HG02763 (cell line): ENCODE measurements around the gene RRP12.
A peak's percentile ranks its signal among the peaks of the same experiment; 100 is the strongest.

Source experiments
- ATAC-seq: cut with Tn5 transposase; IDR thresholded peaks from one replicate; pipeline ENCODE4 v1.9.1; 2021; ENCODE audit warnings: mild to moderate bottlenecking, moderate library complexity; ENCODE audit not compliant: unreplicated experiment

RRP12 gene

GRCh38 chr10:97336006-97336405 is 65.1 kb downstream of the RRP12 start:
- ATAC-seq = no peak

GRCh38 chr10:97335188-97335619 is 65.9 kb downstream of the RRP12 start:
- no peak for ATAC-seq

DNA sequence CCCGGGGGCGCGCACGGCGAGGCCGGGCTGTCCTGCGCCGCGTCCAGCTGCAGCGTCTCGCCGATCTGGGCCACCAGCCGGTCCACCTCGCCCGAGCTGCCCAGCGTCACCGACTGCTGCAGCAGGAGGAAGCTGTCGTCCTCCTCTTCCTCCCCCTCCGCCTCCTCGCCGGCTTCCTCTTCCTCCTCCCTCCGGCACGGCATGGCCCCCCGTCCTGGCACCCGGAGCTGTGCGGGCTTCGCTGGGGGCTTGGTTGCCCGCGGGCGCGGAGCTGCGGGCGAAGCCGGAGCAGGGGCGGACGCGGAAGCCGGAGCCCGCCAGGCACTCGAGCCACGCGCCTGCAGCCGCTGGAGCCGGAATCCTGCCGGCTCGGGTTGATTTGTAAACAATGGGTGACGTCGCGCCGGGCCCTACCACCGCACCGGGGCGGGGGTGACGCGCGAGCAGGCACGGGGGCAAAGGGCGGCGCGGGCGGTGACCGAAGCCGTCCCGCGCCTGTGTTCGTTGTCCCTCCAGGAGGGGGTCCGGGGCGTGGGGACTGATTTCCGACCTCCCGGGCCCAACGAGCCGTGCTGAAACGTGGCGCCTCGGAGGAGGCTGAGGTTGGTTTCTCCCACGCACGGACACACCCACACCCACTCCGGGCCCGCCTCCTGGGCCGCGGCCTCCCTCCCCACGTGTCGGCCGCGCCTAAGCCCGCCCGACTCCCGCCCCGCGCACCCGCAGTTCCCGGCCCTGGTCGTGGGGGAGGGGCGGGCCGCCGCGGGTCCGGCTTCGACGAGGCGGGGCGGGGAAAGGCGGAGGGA is 66.6 kb downstream of the RRP12 start, which contains the start of gene FRAT2:
TSS of gene FRAT2 (minus strand) at position 360 of the 806 bp plus-strand sequence. CDS start at position 203, 157 bp downstream.
- ATAC-seq = peak; percentile 90

GRCh38 chr10:97333601-97334369 is 67.4 kb downstream of the RRP12 start:
- ATAC-seq = peak; percentile 12

DNA sequence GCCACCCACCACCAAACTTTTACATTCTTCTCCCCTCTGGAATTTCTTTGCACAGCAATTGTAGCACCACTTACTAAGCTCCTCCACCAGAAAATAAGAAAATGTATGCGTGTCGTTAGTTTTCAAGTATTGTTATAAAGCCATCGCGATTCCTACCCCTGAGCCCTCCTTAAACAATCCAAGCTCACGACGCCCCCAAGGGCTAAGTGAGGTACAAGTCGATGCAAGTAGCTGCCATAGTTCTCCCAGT is 67.9 kb downstream of the RRP12 start:
- no peak for ATAC-seq

DNA sequence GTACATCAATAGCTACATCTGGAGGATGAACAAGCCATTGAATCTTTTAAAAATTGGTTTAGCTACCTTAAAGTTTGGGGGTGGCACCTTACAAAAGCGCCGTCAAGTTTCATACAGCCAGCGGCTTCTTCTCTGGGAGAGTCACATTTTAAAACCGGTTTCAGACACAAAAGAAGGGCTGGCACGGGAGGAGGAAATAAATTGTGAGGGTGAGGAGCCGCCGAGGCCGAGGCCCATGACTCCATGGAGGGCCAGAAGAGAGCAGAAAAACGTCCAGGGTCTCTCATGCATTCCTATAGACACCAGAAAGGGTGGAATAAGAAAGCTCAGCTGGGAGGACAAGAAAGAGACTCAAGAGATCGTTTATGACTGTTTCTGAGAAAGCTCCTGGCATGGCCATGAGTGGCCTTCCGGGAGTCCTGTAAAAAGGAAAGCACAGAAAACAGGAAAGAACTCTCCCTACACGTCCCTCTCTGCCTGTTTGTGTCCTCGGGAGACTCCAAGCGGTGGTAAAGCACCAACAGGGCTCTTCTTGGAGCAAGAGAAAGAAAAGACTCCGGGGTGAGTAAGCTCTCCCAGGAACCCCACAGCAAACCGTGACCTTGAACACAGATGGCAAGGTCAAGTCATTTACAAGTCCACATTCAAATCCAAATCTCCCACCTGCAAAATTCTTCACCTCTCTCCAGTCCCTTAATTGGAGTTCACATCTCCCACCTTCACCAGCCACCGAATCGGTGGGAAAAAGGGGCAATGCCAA is 68.4 kb downstream of the RRP12 start:
- ATAC-seq = no peak

- ATAC-seq = no peak
Measured at GRCh38 chr10:97331153-97331703, 69.9 kb downstream of the RRP12 start.

DNA sequence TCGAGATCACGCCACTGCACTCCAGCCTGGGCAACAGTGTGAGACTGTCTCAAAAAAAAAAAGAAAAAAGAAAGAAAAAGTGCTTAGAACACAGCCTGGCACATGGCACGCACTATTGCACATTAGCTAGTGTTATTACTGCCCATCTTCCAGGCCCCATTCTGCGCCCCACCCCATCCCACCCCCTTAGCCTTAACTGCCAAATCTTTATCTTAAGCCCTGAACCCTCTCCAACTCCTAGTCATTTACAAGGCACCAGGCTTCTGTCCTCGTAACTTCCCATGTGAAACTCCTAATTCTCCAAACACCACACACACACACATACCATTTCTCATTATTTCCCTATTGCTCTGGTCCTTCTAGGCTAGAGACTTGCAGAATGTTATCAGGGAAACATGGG is 71.4 kb downstream of the RRP12 start:
- no peak for ATAC-seq

DNA sequence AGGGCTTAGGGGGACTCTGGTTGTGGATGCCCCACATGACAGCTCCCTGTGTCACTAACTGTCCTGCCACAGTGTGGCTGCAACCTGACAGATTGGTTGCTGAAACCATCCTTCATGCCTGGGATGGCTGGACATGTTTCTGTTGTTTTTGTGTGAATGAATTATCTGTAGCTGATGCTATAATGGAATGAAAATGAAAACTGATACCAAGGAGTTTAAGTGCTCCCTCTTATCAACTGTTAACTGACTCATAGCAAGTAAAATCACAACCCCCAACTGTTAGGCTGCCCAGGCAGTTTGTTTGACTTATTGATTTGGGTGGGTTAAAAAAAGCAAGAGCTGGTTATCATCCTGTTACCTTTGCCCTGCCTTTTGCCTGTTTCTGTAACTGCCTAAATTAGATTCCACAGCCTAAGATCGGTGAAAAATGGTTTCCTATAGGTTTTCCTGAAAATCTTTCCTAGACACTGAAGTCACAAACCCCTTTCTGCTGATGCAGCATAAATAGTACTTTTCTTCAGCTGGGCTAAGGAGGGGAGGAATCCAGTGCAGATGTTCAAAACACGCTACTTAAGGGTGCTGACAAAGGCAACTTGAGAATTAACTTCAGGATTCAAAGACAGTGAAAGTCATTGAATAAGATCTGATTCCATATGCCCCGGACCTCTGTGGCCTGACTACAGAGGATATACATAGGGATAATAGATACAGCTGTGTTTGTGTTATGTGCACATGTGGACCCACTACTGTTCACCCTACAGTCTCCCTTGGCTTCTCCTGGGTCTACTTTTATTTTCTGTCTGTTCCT is 72.3 kb downstream of the RRP12 start:
- ATAC-seq = no peak

- ATAC-seq = no peak
Measured at GRCh38 chr10:97327348-97328294, 73.5 kb downstream of the RRP12 start.

DNA sequence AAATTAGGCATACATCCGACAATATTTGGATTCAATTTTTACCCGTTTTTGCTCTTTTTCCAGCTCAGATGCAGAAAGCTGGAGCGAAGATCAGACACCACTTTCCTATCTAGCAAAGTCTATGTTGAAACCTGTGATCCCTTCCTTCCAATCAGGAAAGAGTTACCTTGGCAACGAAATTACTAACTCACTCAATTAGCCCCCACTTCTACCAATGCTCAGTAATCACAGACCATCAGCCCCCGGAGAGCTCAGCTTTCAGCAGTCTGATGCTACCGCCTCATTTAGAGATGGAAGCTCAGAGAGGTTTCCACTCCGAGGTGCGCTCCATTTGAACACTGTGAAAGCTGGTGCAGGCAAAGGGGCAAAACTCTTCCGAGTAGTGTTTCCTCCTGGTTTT is 75.4 kb downstream of the RRP12 start:
- no peak for ATAC-seq

GRCh38 chr10:97323501-97323900 is 77.6 kb downstream of the RRP12 start:
- ATAC-seq = no peak

DNA sequence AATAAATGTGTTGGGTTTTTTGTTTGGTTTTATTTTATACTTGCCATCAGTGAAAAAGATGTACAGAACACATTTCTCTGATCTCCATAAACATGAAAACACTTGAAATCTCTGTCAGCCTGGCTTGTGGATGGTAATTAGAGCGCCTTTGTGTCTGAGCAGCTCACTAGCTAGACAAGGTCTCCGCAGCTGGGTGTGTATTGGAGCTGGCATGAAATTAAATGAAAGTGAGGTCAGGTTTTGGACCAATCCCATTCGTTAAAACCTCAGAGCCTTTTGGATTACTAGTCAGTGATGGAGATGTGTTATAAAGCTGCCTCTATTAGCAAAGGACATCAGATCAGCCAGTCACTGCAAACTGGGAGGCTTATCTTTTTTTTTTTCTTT is 79.3 kb downstream of the RRP12 start:
- ATAC-seq = no peak

DNA sequence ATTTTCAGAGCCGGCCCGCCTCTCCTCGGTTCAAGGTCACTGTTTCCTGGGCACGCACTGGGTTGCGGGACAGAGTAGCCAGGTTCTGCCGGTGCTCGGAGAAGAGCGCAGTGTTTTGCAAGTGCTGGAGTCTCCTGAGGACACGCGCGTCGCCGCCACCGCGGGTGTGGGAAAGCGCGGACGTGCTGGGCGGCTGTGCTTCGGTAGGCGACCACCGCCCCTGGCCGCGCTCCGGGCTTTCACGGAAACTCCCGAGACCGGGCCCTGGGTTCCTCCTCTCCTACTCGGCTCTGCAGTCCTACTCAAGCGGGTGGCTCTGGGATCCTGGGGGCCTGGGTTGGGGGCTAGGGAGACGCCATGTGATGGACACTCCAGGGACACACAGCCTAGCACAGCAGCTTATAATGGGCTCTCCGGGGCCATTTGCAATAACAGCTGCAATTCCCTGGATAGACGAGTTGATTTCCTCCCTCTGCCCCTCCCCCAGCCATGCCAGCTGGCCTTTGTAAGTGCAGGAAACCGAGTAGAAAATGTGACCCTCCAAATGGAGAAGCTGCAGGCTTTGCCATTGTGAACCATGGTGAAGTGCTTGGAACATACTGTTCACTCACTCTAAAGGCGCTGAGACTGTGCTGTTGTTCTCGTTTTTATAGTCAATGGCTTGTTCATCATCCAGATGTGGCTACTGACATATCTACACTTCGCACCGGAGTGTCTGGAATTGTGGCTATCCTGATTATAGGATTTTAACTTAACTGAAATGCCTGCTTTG is 79.9 kb downstream of the RRP12 start:
- no peak for ATAC-seq

DNA sequence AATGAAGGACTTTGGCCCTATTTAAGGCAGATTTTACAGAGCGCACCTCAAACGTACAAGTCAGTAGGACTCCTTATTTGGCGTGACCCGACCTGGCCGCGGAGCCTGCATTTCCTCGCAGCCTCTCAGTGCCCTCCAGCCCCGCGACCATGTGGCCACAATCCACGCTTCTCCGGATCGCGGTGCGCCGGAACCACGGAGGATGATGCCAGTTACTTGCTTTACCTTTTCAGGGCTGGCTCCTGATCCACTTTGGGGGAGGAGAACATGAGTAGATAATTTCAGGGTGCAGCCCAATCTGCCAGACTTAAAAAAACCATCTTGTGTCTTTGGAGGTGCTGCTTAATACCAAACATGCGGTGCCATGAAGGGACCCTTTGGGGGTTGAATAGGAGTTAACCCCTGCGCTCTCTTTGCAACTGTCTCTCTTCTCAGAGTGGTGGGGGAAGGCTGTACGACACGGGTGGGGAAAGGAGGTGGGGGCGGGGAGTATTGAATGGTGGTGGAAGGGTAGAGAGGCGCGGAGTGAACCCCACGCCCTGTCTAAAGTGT is 80.6 kb downstream of the RRP12 start:
- ATAC-seq = no peak

DNA sequence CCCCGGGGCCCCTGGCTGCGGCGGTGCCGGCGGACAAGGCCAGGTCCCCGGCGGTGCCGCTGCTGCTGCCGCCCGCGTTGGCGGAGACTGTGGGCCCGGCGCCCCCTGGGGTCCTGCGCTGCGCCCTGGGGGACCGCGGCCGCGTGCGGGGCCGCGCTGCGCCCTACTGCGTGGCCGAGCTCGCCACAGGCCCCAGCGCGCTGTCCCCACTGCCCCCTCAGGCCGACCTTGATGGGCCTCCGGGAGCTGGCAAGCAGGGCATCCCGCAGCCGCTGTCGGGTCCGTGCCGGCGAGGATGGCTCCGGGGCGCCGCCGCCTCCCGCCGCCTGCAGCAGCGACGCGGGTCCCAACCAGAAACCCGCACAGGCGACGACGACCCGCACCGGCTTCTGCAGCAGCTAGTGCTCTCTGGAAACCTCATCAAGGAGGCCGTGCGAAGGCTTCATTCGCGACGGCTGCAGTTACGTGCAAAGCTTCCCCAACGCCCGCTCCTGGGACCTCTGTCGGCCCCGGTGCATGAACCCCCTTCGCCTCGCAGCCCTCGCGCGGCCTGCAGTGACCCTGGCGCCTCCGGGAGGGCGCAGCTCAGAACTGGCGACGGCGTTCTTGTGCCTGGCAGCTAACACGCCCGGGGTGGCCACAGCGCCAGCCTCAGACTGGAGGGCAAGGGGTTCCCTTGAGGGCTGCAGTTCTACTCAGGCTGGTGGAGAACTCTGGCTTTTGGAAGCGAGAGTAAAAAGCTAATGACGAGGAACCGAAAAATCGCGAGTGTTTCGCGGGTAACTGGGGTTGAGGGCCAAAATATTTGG is 81.3 kb downstream of the RRP12 start:
- peak; percentile 21 for ATAC-seq
